Type B pancreatic cell (in vitro differentiated cells): ENCODE results near the gene KIFAP3. TPM values are rescaled to one million over a fixed set of nuclear protein-coding genes. Genes with fewer than 3 reads are reported as not detected.

Source experiments
- DNase-seq: peaks from one replicate; pipeline ENCODE4 v3.0.0; 2021; ENCODE audit warnings: mixed read lengths; ENCODE audit not compliant: unreplicated experiment; ENCODE audit errors: extremely low spot score
- H3K27ac Mint-ChIP-seq: 2 replicates; pipeline ENCODE4 v1.8.0; 2021; ENCODE audit warnings: mild to moderate bottlenecking, mixed read lengths
- H3K27me3 Mint-ChIP-seq: 2 replicates; pipeline ENCODE4 v1.8.0; 2021; ENCODE audit warnings: mixed read lengths
- H3K36me3 Mint-ChIP-seq: 2 replicates; pipeline ENCODE4 v1.8.0; 2021; ENCODE audit warnings: mixed read lengths
- H3K4me1 Mint-ChIP-seq: one replicate; pipeline ENCODE4 v1.8.0; 2021; ENCODE audit warnings: mixed read lengths; ENCODE audit not compliant: unreplicated experiment
- H3K4me3 Mint-ChIP-seq: 2 replicates; pipeline ENCODE4 v1.8.0; 2021; ENCODE audit warnings: mild to moderate bottlenecking, mixed read lengths
- H3K9me3 Mint-ChIP-seq: 2 replicates; pipeline ENCODE4 v1.8.0; 2021; ENCODE audit warnings: mixed read lengths
- total RNA-seq: library from RNA; stranded (reverse); gene quantifications from 2 replicates; pipeline ENCODE4 v1.2.1, GENCODE V29; 2021; ENCODE audit warnings: low replicate concordance
- TF ChIP-seq, protein P1 (sequence below): fragments of 200-600 bp; sonication (generic); conservative IDR thresholded peaks from 2 replicates; pipeline ENCODE4 v1.5.0; 2021; ENCODE audit warnings: antibody characterized with exemption, mild to moderate bottlenecking

Gene KIFAP3
- total RNA-seq, 1 donor from 2014 or later: 39.7 TPM

DNA sequence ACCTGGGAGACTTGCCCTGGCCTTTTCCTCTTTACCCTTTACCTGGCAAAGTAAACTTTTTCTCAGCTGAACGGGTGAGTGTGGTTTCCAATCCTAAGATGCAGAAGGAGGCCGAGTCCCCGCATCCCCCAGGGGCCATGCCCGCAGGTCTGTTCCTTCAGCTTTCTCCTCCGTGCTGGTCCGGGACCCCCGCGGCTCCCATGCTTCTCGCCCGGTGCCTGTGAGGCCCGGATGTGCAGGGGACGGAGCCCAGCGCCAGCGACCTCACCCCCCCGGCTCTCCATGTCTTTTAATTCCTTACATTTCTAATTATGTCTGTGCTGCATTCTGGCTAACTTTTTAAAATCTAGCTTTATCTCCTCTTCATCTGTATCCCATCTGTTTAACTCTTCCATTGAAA lies 159.3 kb downstream of the KIFAP3 start:
- Mint-ChIP-seq H3K27me3 (no peaks in the 10 kb centered on the region), H3K36me3 (peaks cover 6% of the 10 kb centered on the region), H3K4me3 (no peak overlapping the region), H3K4me1 (no peaks in the 10 kb centered on the region), H3K27ac (no peak overlapping the region), H3K9me3 (no peaks in the 10 kb centered on the region)
- no peak for DNase-seq
- TF ChIP-seq, protein P1, sequence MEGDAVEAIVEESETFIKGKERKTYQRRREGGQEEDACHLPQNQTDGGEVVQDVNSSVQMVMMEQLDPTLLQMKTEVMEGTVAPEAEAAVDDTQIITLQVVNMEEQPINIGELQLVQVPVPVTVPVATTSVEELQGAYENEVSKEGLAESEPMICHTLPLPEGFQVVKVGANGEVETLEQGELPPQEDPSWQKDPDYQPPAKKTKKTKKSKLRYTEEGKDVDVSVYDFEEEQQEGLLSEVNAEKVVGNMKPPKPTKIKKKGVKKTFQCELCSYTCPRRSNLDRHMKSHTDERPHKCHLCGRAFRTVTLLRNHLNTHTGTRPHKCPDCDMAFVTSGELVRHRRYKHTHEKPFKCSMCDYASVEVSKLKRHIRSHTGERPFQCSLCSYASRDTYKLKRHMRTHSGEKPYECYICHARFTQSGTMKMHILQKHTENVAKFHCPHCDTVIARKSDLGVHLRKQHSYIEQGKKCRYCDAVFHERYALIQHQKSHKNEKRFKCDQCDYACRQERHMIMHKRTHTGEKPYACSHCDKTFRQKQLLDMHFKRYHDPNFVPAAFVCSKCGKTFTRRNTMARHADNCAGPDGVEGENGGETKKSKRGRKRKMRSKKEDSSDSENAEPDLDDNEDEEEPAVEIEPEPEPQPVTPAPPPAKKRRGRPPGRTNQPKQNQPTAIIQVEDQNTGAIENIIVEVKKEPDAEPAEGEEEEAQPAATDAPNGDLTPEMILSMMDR: no peak

DNA sequence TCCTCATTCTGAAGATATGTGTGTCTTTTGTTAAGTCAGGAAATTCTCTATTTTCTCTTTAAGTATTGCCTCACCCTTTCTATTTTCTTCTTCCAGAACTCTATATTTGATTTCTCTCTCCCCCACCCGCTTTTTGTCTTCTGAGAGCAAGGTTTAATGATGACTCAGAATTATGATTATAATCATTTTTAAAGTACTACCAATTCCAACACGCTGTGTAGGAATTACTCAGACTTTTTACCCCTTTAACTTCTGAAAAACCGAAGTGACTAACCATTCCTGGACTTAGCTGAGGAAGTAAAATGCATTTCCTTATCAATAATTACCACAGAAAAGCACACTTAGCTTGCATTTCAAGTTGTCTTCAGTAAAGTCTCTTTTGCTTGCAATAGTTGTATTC lies 160.0 kb downstream of the KIFAP3 start:
- TF ChIP-seq, protein P1: no peak
- H3K27me3 Mint-ChIP-seq: no peaks in the 10 kb centered on the region
- no peak overlapping the region for H3K4me3 Mint-ChIP-seq
- H3K27ac Mint-ChIP-seq: no peak overlapping the region
- H3K4me1 Mint-ChIP-seq: no peaks in the 10 kb centered on the region
- H3K9me3 Mint-ChIP-seq: no peaks in the 10 kb centered on the region
- no peak for DNase-seq
- peaks cover 6% of the 10 kb centered on the region for H3K36me3 Mint-ChIP-seq

DNA sequence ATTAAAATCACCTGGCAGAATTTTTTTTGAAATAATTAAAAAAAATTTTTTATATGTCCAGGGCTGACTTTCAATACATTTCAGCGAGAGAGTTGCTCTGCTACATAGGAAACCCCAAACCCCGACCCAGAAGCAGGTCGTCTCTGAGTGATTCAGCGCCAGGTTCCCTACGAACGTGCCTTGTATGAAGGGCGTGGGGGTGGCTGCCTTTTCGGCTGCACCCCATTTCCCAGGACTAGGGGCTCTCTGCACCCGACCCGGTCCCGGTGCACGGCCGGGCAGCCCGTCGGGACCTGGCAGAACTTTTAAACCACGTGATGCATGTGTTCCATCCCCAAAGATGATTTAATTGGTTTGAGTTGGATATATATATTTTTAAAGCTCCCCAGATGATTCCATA lies 165.0 kb downstream of the KIFAP3 start:
- Mint-ChIP-seq H3K27ac (no peak overlapping the region), H3K27me3 (no peaks in the 10 kb centered on the region), H3K36me3 (no peaks in the 10 kb centered on the region), H3K9me3 (no peaks in the 10 kb centered on the region), H3K4me3 (no peak overlapping the region), H3K4me1 (no peaks in the 10 kb centered on the region)
- TF ChIP-seq, protein P1: no peak
- no peak for DNase-seq

DNA sequence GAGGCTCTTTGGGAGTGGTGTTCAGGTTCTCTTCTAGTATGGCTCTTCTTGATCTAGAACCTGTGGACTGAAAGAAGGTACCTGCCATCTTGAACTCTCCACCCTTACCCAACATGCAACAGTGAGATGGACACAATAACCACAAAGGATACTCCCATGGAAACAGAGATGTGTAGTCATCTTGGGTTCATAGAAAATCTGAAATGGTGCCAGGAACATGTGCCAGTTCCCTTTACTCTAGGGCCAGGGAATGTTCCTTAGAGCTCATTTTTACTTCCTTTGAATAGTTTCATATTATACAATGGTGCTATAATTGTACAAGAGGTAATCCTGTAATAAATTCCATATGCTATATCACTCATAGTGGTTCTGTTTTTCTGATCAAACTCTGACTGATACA lies 167.6 kb downstream of the KIFAP3 start:
- Mint-ChIP-seq H3K4me1 (no peaks in the 10 kb centered on the region), H3K27me3 (no peaks in the 10 kb centered on the region), H3K36me3 (no peaks in the 10 kb centered on the region), H3K27ac (no peak overlapping the region), H3K4me3 (no peak overlapping the region), H3K9me3 (no peaks in the 10 kb centered on the region)
- TF ChIP-seq, protein P1: no peak
- DNase-seq: no peak

DNA sequence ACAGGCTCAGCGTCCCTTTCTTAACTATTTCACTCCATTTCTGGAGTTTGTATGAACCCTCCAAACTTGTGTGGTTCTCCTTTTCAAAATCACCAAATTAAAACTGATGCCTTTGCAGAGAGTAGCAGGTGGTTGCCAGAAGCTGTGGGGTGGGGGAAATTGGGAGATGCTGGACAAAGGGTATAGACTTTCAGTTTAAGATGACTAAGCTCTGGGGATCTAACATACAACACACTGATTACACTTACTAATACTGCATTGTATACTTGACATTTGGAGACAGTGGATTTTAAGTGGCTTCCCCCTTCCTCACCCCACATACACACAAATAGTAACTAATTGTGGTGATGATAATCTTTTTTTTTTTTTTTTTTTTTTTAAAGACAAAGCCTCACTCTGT lies 169.7 kb downstream of the KIFAP3 start:
- TF ChIP-seq, protein P1: no peak
- H3K27me3 Mint-ChIP-seq: peaks cover 3% of the 10 kb centered on the region
- no peaks in the 10 kb centered on the region for H3K4me1 Mint-ChIP-seq
- H3K4me3 Mint-ChIP-seq: no peak overlapping the region
- DNase-seq: no peak
- H3K36me3 Mint-ChIP-seq: no peaks in the 10 kb centered on the region
- H3K9me3 Mint-ChIP-seq: no peaks in the 10 kb centered on the region
- H3K27ac Mint-ChIP-seq: no peak overlapping the region

DNA sequence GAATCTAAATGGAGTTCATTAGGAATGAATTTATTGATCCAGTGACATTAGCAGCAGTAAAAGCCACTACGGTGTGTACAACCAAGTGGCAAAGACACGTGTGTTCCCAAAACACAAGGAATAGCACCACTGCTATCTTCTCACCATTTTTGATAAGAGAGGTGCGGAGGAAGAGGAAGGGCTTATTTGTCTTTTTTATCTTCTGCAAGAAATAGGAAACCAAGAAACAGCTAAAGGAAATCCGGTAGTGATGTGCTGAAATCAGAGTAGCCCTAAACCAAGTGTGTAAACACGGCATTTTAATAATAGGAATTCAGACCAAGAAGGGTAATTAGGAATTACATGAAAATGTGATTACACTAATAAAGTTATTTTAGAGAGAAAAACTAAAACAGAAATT lies 171.7 kb downstream of the KIFAP3 start:
- no peaks in the 10 kb centered on the region for H3K9me3 Mint-ChIP-seq
- no peaks in the 10 kb centered on the region for H3K4me1 Mint-ChIP-seq
- H3K4me3 Mint-ChIP-seq: no peak overlapping the region
- TF ChIP-seq, protein P1: no peak
- H3K36me3 Mint-ChIP-seq: no peaks in the 10 kb centered on the region
- no peak for DNase-seq
- no peak overlapping the region for H3K27ac Mint-ChIP-seq
- H3K27me3 Mint-ChIP-seq: peaks cover 12% of the 10 kb centered on the region
